HG03520 (cell line): ENCODE results near the gene EIF4A2.
"Not testable (repeated sequence)": the region's sequence is repeated elsewhere in the genome, so short reads cannot be mapped to it uniquely, and the experiment has no call there.

Experiments used
- ATAC-seq: cut with Tn5 transposase; IDR thresholded peaks from one replicate; pipeline ENCODE4 v1.9.1; 2021; ENCODE audit warnings: mild to moderate bottlenecking, moderate library complexity; ENCODE audit not compliant: unreplicated experiment

The EIF4A2 gene

GRCh38 chr3:186784820-186785494, 1.6 kb downstream of the EIF4A2 start:
- no peak for ATAC-seq

DNA sequence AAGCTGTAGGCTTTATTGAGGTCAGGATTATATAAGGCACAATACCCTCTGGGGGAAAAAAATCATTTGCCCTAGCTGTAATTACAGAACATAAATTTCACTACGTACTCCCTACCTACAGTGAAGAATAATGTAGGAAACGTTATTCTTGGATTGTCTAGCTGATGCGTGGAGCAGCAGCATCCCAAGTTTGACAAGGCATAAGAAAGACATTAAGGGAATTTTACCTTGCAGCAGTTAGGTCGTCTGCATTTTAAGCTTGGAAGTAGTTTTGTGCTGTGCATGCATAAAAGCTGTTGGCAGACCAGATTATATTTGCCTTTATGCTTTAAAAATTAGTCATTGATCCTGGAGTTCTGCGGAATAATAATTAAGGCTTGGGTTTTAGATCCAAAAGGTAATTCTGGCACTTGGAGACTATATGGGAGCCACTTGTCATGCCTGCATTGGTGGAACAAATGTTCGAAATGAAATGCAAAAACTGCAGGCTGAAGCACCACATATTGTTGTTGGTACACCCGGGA, 2.2 kb downstream of the EIF4A2 start:
- no peak for ATAC-seq

DNA sequence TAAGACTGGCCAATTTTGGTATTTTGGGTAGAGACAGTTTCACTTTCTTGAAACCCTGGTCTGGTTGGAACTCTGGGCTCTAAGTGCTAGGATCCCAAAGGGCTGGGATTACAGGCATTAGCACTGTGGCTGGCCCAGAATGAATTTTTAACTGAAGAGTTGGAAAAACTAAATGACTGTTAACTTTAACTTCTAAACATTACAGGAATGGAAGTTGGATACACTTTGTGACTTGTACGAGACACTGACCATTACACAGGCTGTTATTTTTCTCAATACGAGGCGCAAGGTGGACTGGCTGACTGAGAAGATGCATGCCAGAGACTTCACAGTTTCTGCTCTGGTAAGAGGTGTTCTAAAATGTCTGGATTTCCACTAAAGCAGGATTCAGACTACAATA, 3.5 kb downstream of the EIF4A2 start:
- ATAC-seq, result no peak

- ATAC-seq, result no peak
Measured at GRCh38 chr3:186787642-186788481, 4.5 kb downstream of the EIF4A2 start.

GRCh38 chr3:186788482-186789370, 5.3 kb downstream of the EIF4A2 start:
- no peak for ATAC-seq

DNA sequence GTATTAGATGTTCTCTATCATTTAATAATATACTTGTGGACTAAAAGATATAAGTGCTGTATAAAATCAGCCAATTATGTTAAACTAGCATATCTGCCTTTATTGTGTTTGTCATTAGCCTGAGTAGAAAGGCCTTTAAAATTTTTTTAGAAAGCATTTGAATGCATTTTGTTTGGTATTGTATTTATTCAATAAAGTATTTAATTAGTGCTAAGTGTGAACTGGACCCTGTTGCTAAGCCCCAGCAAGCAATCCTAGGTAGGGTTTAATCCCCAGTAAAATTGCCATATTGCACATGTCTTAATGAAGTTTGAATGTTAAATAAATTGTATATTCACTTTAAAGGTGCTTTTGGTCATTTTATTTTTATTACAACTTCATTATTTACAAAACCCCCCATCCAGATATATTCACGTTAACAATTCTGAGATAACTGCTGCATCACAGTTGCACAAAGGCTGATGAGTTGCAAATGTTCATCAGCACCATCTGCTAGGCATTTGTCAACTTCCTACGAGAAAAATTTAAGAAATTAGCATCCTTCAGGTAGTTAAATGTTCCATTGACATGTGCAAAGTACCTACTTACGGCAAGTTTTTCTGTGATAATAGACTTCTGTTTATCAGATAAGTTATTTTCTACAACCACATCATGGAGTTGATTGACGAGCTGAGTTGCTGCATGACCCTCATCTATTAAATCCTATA, 6.3 kb downstream of the EIF4A2 start:
- no peak for ATAC-seq

DNA sequence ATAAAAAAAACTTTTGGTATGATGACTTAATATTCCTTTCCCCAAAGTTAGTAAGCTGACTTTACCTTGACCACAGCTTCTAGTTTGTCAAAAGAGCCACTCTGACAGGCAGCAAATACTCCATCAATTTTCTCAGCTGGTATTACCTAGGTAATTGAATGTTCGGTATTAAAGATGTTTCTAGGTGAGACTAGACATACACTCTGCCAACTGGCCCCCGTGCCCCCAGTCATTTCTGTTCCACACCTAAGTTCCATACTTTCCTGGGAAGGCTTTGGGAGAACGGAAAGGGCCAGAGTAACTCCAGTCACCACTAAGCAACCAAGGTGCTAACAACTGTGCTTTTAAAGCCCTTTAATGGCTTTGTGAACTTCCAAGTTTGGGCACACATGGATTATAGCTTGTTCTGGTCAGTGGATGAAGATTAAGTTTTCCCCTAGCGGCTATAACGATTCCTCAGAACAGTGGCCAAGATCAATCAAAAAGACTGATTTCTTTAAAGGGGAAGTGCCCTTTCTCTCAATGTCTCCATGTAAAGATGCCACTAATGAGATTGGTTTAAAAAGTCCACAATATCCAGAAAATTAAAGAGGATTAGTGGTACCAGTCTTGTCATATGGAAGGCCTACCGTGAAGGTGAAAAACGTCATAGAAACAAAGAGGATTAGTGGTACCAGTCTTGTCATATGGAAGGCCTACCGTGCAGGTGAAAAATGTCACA, 7.0 kb downstream of the EIF4A2 start:
- no peak for ATAC-seq

DNA sequence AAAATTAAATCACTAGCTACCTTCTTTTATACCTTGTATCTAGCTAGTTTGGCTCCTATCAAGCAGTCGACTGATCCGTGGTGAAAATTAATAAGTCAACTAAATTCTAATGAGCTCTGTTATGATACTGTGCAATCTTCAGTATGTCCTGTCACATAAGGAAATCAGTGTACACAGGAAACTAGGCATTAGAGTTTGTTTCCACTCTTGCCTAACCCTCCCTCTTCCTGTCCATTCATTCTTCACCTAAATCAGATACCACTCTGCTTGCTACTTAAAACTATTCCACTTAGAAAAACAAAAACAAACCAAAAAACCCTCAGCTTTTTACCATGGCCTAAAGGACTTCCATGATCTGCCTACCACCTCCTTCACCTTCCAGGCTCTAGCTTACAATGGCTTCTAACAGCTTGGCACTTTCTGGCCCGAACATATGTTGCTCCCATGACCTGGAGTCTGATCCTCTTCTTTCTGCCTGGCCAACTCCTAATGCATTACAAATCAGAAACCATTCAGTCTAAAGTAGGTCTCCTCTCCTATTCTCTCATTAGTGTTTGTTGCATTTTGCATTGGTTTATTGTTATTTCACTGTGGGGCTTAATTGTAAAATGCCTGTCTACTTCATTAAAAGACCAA, 15.0 kb downstream of the EIF4A2 start:
- no peak for ATAC-seq

- no peak for ATAC-seq
Measured at GRCh38 chr3:186800285-186800684, 16.9 kb downstream of the EIF4A2 start.

GRCh38 chr3:186802701-186803100, 19.3 kb downstream of the EIF4A2 start:
- no peak for ATAC-seq

DNA sequence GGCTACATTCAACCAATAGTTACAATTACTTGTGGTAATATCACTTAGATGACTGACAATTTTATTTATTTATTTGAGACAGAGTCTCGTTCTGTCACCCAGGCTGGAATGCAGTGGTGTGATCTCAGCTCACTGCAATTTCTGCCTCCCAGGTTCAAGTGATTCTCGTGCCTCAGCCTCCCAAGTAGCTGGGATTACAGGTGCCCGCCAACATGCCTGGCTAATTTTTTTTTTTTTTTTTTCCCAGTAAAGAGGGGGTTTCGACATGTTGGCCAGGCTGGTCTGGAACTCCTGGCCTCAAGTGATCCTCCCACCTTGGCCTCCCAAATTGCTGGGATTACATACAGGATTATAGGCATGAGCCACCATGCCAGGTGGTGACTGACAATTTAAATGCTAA, 20.1 kb downstream of the EIF4A2 start:
- ATAC-seq, result not testable (repeated sequence)

- ATAC-seq, result peak; percentile 81
Measured at GRCh38 chr3:186806089-186807055, 23.0 kb downstream of the EIF4A2 start, which contains the start of gene RFC4. Gene RFC4, minus strand, starts transcription at chr3:186806482. Its CDS starts 1,769 bp downstream, at chr3:186804713.

- ATAC-seq, result no peak
Measured at GRCh38 chr3:186807231-186807630, 23.9 kb downstream of the EIF4A2 start.

DNA sequence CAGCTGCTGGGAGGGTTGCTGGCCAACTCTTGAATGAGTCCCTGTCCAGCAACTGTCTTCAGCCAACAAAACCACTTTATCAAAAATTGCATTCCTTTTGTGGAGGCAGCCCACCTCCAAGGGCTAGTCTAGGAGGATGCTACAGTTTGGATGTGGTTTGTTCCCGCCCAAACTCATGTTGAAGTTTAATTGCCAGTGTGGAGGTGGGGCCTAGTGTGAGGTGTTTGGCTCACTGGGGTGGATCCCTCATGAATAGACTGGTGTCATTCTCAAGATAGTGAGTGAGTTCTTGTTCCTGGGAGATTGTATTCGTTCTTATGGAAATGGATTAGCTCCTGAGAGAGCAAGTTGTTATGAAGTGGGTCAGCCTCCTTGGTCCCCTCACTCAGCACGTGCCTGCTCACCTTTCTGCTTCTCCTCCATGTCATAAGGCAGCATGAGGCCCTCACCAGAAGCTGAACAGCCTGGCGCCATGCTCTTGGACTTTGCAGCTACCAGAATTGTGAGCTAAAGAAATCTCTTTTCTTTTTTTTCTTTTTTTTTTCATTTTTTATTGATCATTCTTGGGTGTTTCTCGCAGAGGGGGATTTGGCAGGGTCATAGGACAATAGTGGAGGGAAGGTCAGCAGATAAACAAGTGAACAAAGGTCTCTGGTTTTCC, 27.1 kb downstream of the EIF4A2 start:
- ATAC-seq, result no peak

- ATAC-seq, result not testable (repeated sequence)
Measured at GRCh38 chr3:186811313-186811712, 27.9 kb downstream of the EIF4A2 start.

DNA sequence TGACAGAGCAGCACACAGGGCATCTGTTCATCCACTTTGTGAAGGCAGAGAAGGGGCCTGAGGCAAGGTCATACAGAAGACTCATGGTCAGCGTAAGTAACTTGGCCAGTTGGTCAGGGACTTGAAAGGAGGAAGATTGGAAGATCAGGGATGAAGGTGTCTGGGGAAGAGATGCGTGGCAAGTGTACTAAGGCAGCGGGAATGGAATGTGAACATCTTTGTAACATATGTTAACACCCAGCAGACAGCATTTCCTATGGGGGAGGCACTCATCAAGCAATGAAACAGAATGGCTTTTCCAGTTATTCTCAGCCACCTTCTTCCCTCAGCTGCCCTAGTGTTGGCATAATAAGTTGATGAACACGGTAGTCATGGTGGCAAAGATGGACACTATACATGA, 30.7 kb downstream of the EIF4A2 start:
- ATAC-seq, result no peak

- ATAC-seq, result no peak
Measured at GRCh38 chr3:186815435-186815834, 32.1 kb downstream of the EIF4A2 start.

GRCh38 chr3:186818516-186818915, 35.1 kb downstream of the EIF4A2 start:
- no peak for ATAC-seq
